Pancreas (tissue), 10 donors: ENCODE data around the gene F5. TPM values are rescaled to one million over a fixed set of nuclear protein-coding genes. Genes with fewer than 3 reads are reported as not detected.

Experiments used
- ATAC-seq, 4 donors: fragments of 200-7000 bp; cut with Tn5 transposase; one replicate each; pipeline versions ENCODE4 v1.8.0 to v1.9.1; 2020; ENCODE audit warnings: mild to moderate bottlenecking in 4 of 4, moderate library complexity in 4 of 4
- DNase-seq, 6 donors: peaks; one replicate each; pipeline ENCODE4 v3.0.0-alpha.2; 2020
- FAIRE-seq: peaks from 2 replicates; lab custom pipeline; 2012; peaks lifted over from hg19 to GRCh38; lab: Jason Lieb, UNC
- H3K27ac ChIP-seq, 4 donors: fragments of 200-600 bp; sonication (generic); 1 replicate in 3 of 4; 2 replicates in 1 of 4; pipeline versions ENCODE4 v1.5.0 to v1.8.0; 2020
- H3K27me3 ChIP-seq, 4 donors: fragments of 200-600 bp; one replicate each; pipeline ENCODE4 v1.8.0; 2021
- H3K36me3 ChIP-seq, 3 donors: fragments of 200-600 bp; sonication (generic) in 1 of 3; one replicate each; pipeline versions ENCODE4 v1.5.0 to v1.8.0; 2020 to 2021
- H3K4me1 ChIP-seq, 3 donors: fragments of 200-600 bp; one replicate each; pipeline ENCODE4 v1.8.0; 2021
- H3K4me3 ChIP-seq, 4 donors: fragments of 200-600 bp; sonication (generic) in 2 of 4; one replicate each; pipeline versions ENCODE4 v1.5.0 to v1.8.0; 2020 to 2021
- H3K9me3 ChIP-seq, 4 donors: fragments of 200-600 bp; one replicate each; pipeline ENCODE4 v1.8.0; 2021
- WGBS, 2 donors: extraction: QIAGEN DNeasy Blood & Tissue Kit; methylation state at CpG; one replicate each; pipeline ENCODE4 v1.1.7; 2013; 5-methylcytosine and 5-hydroxymethylcytosine counted together
- intact Hi-C, 3 donors: fragments of 100-400 bp; cut with DNase I; formaldehyde crosslinking; loops; one replicate each; pipeline versions ENCODE4 v1.11.1 to v1.14.2; 2022
- polyA plus RNA-seq, 2 donors: library from polyadenylated mRNA; stranded (reverse); fragments of 200-250 nt; gene quantifications; one replicate each; pipeline ENCODE4 v1.2.3, GENCODE V29; 2013
- total RNA-seq, 6 donors: library from RNA; stranded (reverse); fragmentation: NEBNext Ultra II Directional in 4 of 6; extraction: Animal tissue kit (Norgen Biotek cat#: 25700) in 4 of 6; gene quantifications; one replicate each; pipeline versions ENCODE4 v1.2.1 to v1.2.4, GENCODE V29; 2021 to 2023
- TF ChIP-seq, protein P1 (sequence below), 4 donors: fragments of 200-600 bp; sonication (generic) in 3 of 4; IDR thresholded peaks; one replicate each; pipeline versions ENCODE4 v1.5.0 to v1.8.0; 2021; ENCODE audit warnings: antibody characterized with exemption in 4 of 4
- donor health status: healthy with polysubstance abuse.
- donor health status: DM: no; HTN: no; CAD: no; lungs with moderate emphysema.
- donor health status: DM: no; HTN: no; CAD: no.
- donor health status: control.
- donor health status: control.
- donor health status: Bipolar disorder and iron deficiency.
- donor health status: DM: yes; HTN: yes; CAD: no.
- donor health status: DM: no; HTN: no; CAD: no.
- donor health status: DM: no; HTN: no; CAD: no.
- donor health status: DM: yes; HTN: yes; CAD: no.

Gene F5
- total and polyA plus RNA-seq, 8 donors, result 0.94 to 9.0 (median 5.9) TPM

DNA sequence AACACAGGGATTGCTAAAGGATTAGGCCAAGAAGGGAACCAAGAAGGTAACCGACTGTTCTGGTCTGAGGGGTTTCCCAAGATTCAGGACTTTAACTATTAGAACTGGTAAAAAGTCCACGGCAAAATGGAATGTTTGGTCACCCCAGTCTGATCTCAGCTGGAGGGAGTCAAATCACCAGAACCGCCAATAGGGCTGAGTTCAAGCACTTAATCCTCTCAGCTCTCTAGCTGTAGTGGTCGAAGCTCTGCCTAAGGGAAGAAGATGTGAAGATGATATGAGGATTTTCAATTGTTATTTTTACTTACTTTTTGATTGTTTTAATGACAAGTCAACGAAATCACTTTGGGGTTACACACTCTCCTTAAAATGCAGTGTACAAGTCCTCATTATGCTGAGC is 29.1 kb downstream of the F5 start:
- H3K36me3 ChIP-seq, result no peaks in the 10 kb centered on the region
- no peaks in the 10 kb centered on the region for H3K9me3 ChIP-seq
- ATAC-seq, result no peak
- no peaks in the 10 kb centered on the region for H3K27me3 ChIP-seq
- DNase-seq, result no peak
- no peak for FAIRE-seq
- no peaks in the 10 kb centered on the region for H3K4me1 ChIP-seq
- TF ChIP-seq, protein P1, sequence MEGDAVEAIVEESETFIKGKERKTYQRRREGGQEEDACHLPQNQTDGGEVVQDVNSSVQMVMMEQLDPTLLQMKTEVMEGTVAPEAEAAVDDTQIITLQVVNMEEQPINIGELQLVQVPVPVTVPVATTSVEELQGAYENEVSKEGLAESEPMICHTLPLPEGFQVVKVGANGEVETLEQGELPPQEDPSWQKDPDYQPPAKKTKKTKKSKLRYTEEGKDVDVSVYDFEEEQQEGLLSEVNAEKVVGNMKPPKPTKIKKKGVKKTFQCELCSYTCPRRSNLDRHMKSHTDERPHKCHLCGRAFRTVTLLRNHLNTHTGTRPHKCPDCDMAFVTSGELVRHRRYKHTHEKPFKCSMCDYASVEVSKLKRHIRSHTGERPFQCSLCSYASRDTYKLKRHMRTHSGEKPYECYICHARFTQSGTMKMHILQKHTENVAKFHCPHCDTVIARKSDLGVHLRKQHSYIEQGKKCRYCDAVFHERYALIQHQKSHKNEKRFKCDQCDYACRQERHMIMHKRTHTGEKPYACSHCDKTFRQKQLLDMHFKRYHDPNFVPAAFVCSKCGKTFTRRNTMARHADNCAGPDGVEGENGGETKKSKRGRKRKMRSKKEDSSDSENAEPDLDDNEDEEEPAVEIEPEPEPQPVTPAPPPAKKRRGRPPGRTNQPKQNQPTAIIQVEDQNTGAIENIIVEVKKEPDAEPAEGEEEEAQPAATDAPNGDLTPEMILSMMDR (IDR thresholded peaks at IDR 0.05), result no peak
- no peak overlapping the region for H3K4me3 ChIP-seq
- 64 to 75% methylated on average over 5 of the region's 5 CpGs for WGBS, 2 donors
- H3K27ac ChIP-seq, result no peak overlapping the region
- intact Hi-C loops, result loop anchor here in 1 of 3 donors (10.0 kb wide), 2 partner anchors 148 to 248 kb away; no protein-coding TSS in a partner anchor

DNA sequence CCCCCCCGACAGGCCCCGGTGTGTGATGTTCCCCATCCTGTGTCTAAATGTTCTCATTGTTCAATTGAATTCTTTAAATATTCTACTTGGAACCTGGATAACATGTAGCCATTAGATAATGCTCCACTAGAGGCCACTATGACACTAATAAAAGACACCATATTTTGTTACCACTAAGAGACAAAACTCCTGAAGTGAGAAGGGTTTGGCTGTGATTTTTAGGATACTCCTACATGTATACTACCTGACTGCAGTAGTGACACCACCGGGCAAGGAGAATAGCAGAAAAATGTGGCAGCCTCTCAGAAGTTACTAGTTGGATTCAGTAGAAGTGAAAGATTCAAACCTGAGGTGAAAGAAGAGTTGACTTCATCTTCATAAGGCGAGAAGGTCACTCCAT is 36.0 kb downstream of the F5 start:
- TF ChIP-seq, protein P1 (IDR thresholded peaks at IDR 0.05), result peak; percentile 8 to 28 (median 20)
- Histone ChIP-seq H3K36me3 (no peaks in the 10 kb centered on the region), H3K4me3 (no peak overlapping the region), H3K27me3 (no peaks in the 10 kb centered on the region), H3K4me1 (no peaks in the 10 kb centered on the region), H3K9me3 (no peaks in the 10 kb centered on the region), H3K27ac (no peak overlapping the region)
- DNase-seq, result no peak
- intact Hi-C loops, result loop anchor here in 1 of 3 donors (10.0 kb wide), 2 partner anchors 155 to 255 kb away; no protein-coding TSS in a partner anchor
- 23 to 26% methylated on average over 4 of the region's 4 CpGs for WGBS, 2 donors
- no peak for FAIRE-seq
- peak; percentile 54 to 87 (median 82) for ATAC-seq

DNA sequence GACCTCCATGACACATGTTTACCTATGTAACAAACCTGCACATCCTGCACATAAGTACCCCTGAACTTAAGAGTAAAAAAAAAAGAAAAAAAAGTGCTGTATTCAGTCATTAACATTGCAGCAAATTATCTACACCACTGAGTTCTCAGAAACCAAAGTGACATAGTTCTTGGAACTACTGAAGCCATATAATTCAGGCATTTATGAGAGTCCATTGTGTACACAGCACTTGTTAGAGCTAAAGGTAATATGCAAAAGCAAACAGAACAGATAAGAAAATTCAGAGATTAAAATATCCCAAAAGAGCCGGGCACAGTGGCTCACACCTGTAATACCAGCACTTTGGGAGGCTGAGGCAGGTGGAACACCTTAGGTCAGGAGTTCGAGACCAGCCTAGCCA is 38.0 kb downstream of the F5 start:
- no peak overlapping the region for H3K27ac ChIP-seq
- no peak for FAIRE-seq
- H3K36me3 ChIP-seq, result no peaks in the 10 kb centered on the region
- no peak for DNase-seq
- TF ChIP-seq, protein P1 (IDR thresholded peaks at IDR 0.05), result no peak
- no peaks in the 10 kb centered on the region for H3K4me1 ChIP-seq
- intact Hi-C loops, result loop anchor here in 1 of 3 donors (5.0 kb wide), 1 partner anchor 81 kb away; no protein-coding TSS in a partner anchor
- no peak for ATAC-seq
- WGBS, 2 donors, result 52 to 60% methylated on average over 2 of the region's 2 CpGs
- no peaks in the 10 kb centered on the region for H3K27me3 ChIP-seq
- H3K9me3 ChIP-seq, result no peaks in the 10 kb centered on the region
- no peak overlapping the region for H3K4me3 ChIP-seq

DNA sequence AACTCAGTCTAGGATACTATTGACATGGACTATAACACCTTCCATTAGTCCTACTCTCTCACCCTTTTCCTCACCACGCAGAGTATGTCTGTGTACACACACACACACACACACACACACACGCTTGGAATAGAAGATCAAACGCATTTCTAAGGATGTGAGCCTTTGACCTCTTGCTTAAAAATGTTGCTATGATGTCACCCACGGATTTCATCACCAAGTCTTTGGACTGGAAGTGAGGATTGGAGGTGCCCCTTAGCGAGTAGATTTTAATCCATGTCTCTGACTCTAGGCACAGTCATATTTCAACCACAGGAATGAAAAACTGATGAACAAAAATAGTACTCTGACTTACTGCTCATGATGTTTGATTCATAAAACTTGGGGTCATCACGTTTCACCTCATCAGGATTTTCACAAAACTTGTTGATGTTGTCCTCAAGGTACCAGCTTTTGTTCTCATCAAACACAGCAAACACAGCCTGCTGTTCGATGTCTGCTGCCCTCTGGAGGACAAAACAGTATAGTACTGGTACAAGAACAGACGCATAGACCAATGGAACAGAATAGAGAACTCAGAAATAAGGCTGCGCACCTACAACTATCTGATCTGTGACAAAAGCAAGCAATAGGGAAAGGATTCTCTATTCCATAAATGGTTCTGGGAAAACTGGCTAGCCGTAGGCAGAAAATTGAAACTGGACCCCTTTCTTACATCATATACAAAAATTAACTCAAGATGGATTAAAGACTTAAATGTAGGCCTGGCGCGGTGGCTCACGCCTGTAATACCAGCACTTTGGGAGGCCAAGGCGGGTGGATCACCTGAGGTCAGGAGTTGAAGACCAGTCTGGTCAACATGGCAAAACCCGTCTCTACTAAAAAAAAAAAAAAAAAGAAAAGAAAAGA is 39.9 kb downstream of the F5 start:
- FAIRE-seq, result peak; percentile 13
- Histone ChIP-seq H3K36me3 (no peaks in the 10 kb centered on the region), H3K9me3 (no peaks in the 10 kb centered on the region), H3K4me3 (no peak overlapping the region), H3K4me1 (no peaks in the 10 kb centered on the region), H3K27me3 (no peaks in the 10 kb centered on the region), H3K27ac (no peak overlapping the region)
- WGBS, 2 donors, result 39 to 42% methylated on average over 15 of the region's 15 CpGs
- DNase-seq, result peak in 3 of 6 donors; percentile 42 to 64 (median 43)
- ATAC-seq, result peak; percentile 89 to 94 (median 93)
- intact Hi-C loops, result loop anchor here in 1 of 3 donors (5.0 kb wide), 1 partner anchor 79 kb away; no protein-coding TSS in a partner anchor
- TF ChIP-seq, protein P1 (IDR thresholded peaks at IDR 0.05), result peak; percentile 50 to 78 (median 61)
